GDM1 (cell line): ENCODE data around the gene SHC1.

Experiments used
- DNase-seq: peaks from one replicate; lab custom pipeline; 2025; lab: John Stamatoyannopoulos, UW

The SHC1 gene

GRCh38 chr1:154937085-154937987 lies 33.2 kb downstream of the SHC1 start:
- DNase-seq, result peak; percentile 85

GRCh38 chr1:154936555-154937084 lies 33.9 kb downstream of the SHC1 start, which contains the start of gene PMVK:
TSS of gene PMVK (minus strand) at chr1:154936719. CDS start at chr1:154936685, 34 bp downstream.
- peak; percentile 92 for DNase-seq

- no peak for DNase-seq
Measured at GRCh38 chr1:154935749-154936554, 34.6 kb downstream of the SHC1 start.

DNA sequence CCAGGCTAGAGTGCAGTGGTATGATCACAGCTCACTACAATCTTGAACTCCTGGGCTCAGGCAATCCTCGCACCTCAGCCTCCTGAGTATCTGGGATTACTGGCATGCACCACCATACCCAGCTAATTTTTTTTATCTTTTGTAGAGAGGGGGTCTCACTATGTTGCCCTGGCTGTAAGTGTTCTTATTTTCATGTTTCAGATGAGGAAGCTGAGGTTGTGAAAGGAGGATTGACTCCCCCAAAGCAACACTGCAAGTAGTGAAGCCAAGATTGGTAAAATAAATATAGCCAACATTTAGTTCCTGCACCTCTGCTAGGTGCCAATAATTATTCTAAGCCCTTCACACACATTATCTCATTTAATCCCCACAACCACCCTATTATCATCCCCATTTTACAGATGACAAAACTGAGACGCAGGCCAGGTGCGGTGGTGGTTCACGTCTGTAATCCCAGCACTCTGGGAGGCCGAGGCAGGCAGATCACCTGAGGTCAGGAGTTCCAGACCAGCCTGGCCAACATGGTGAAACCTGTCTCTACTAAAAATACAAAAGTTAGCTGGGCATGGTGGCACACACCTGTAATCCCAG lies 36.1 kb downstream of the SHC1 start:
- DNase-seq, result no peak

GRCh38 chr1:154931940-154932487 lies 38.5 kb downstream of the SHC1 start:
- DNase-seq, result no peak

GRCh38 chr1:154926201-154926600 lies 44.3 kb downstream of the SHC1 start:
- no peak for DNase-seq

DNA sequence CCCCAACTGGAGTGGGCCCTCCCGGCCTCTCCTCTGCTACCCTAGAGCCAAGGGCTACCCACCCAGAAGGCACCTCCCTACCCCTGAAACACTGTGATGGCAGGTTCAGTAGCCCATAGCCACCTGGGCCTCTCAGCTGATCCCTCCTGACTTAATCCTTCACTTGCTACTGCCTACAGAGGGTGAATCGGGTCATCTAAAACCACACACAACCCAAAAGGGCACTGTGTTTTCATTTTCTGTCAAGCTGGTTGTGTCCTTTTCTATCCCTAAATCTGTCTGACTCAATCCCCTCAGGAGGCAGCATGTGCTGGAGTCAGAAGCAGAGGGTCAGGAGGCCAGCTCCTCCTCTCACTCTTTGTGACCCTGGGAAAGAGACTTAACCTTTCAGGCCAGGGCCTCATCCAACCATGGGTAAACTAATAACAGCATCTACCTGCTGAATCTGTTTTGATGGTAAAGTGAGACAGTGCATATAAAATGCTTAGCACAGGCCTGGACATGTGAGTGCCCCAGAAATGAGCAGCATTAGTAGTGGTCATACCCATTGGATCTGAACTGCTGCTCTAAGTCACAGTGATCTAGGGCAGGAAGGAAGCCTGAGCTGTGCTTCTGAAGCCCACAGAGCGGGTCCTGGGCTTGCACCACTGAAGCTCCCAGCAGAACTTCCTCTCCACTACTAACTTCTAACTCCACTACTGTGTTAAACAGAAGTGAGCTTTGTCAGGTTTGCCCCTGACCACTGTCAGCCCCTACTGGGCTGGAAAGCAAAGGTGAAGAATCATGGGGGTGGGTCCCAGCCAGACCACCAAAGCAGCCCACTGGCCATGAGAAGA lies 45.0 kb downstream of the SHC1 start:
- peak; percentile 74 for DNase-seq

GRCh38 chr1:154923695-154924094 lies 46.9 kb downstream of the SHC1 start:
- no peak for DNase-seq

- DNase-seq, result no peak
Measured at GRCh38 chr1:154913273-154913672, 57.3 kb downstream of the SHC1 start.

GRCh38 chr1:154912755-154913154 lies 57.8 kb downstream of the SHC1 start:
- no peak for DNase-seq
